HG03575 (cell line): ENCODE results near the gene HS3ST3A1.
"Not testable (repeated sequence)": the region's sequence is repeated elsewhere in the genome, so short reads cannot be mapped to it uniquely, and the experiment has no call there.

Source experiments
- ATAC-seq: cut with Tn5 transposase; IDR thresholded peaks from one replicate; pipeline ENCODE4 v1.9.1; 2021; ENCODE audit not compliant: unreplicated experiment, insufficient number of reproducible peaks, low FRiP score; ENCODE audit errors: extremely low read depth

HS3ST3A1 gene

GRCh38 chr17:13510062-13510461 is 91.7 kb downstream of the HS3ST3A1 start:
- no peak for ATAC-seq

- ATAC-seq, result no peak
These were observed 92.2 kb downstream of the HS3ST3A1 start for GRCh38 chr17:13509527-13509926.

- no peak for ATAC-seq
These were observed 92.8 kb downstream of the HS3ST3A1 start for GRCh38 chr17:13508896-13509295.

GRCh38 chr17:13503526-13503925 is 98.2 kb downstream of the HS3ST3A1 start:
- ATAC-seq, result no peak

- ATAC-seq, result no peak
These were observed 99.5 kb downstream of the HS3ST3A1 start for GRCh38 chr17:13502263-13502662.

- no peak for ATAC-seq
These were observed 100.8 kb downstream of the HS3ST3A1 start for GRCh38 chr17:13500947-13501346.

GRCh38 chr17:13498184-13498583 is 103.5 kb downstream of the HS3ST3A1 start:
- no peak for ATAC-seq

GRCh38 chr17:13496553-13497056 is 105.1 kb downstream of the HS3ST3A1 start:
- not testable (repeated sequence) for ATAC-seq

- no peak for ATAC-seq
These were observed 106.3 kb downstream of the HS3ST3A1 start for GRCh38 chr17:13495423-13495822.

GRCh38 chr17:13492737-13493122 is 109.0 kb downstream of the HS3ST3A1 start:
- no peak for ATAC-seq

GRCh38 chr17:13491916-13492736 is 109.6 kb downstream of the HS3ST3A1 start:
- no peak for ATAC-seq

- ATAC-seq, result no peak
These were observed 110.2 kb downstream of the HS3ST3A1 start for GRCh38 chr17:13491491-13491890.

GRCh38 chr17:13490906-13491482 is 110.7 kb downstream of the HS3ST3A1 start:
- no peak for ATAC-seq

GRCh38 chr17:13490427-13490826 is 111.3 kb downstream of the HS3ST3A1 start:
- no peak for ATAC-seq

GRCh38 chr17:13485327-13485726 is 116.4 kb downstream of the HS3ST3A1 start:
- ATAC-seq, result no peak

- ATAC-seq, result no peak
These were observed 117.7 kb downstream of the HS3ST3A1 start for GRCh38 chr17:13484020-13484419.

GRCh38 chr17:13480877-13481276 is 120.9 kb downstream of the HS3ST3A1 start:
- ATAC-seq, result no peak

- ATAC-seq, result no peak
These were observed 123.4 kb downstream of the HS3ST3A1 start for GRCh38 chr17:13478326-13478830.

GRCh38 chr17:13477180-13477611 is 124.5 kb downstream of the HS3ST3A1 start:
- no peak for ATAC-seq

GRCh38 chr17:13476720-13477119 is 125.0 kb downstream of the HS3ST3A1 start:
- no peak for ATAC-seq
